PC-9 (cell line): ENCODE data around the gene MAML3. TPM values are rescaled to one million over a fixed set of nuclear protein-coding genes. Genes with fewer than 3 reads are reported as not detected.

Experiments used
- BruUV-seq: library from RNA; stranded (reverse); fragments of 400-500 nt; replicated peaks from 2 replicates; lab custom pipeline; 2021; lab: Mats Ljungman, UMichigan
- CTCF ChIA-PET: fragments of 300-600 bp; sonication (Branson Sonifier 250); formaldehyde crosslinking; loops from one replicate; lab custom pipeline; 2022; ENCODE audit warnings: antibody characterized with exemption; lab: Charles Lee
- POLR2A ChIA-PET: fragments of 300-600 bp; sonication (Branson Sonifier 250); formaldehyde crosslinking; loops from one replicate; lab custom pipeline; 2022; ENCODE audit warnings: antibody characterized with exemption; ENCODE audit not compliant: unreplicated experiment; lab: Charles Lee
- DNase-seq, 2 experiments: peaks; one replicate each; pipeline versions ENCODE4 v3.0.0 to v3.0.0-alpha.2; 2015 to 2022; ENCODE audit warnings: mixed read lengths in 1 of 2
- H2AFZ ChIP-seq: fragments of 200-600 bp; sonication (generic); 2 replicates; pipeline ENCODE4 v1.8.1; 2017; ENCODE audit warnings: antibody characterized with exemption
- H3F3A ChIP-seq: fragments of 200-600 bp; sonication (generic); 2 replicates; pipeline ENCODE4 v1.8.1; 2017; ENCODE audit warnings: antibody characterized with exemption, mild to moderate bottlenecking, low read depth; ENCODE audit not compliant: insufficient read depth
- H3K27ac ChIP-seq: fragments of 200-600 bp; sonication (generic); 2 replicates; pipeline ENCODE4 v1.6.1; 2016; ENCODE audit warnings: mixed run types
- H3K27me3 ChIP-seq: fragments of 200-600 bp; sonication (generic); 2 replicates; pipeline ENCODE4 v1.6.1; 2016; ENCODE audit warnings: low read depth, mixed run types; ENCODE audit not compliant: insufficient read depth
- H3K36me3 ChIP-seq: fragments of 200-600 bp; sonication (generic); 2 replicates; pipeline ENCODE4 v1.6.1; 2016; ENCODE audit warnings: low read depth, mixed run types
- H3K4me1 ChIP-seq: fragments of 200-600 bp; sonication (generic); replicated peaks from 2 replicates; pipeline ENCODE4 v1.6.1; 2016; ENCODE audit warnings: mixed run types; ENCODE audit not compliant: insufficient read depth
- H3K4me2 ChIP-seq: fragments of 200-600 bp; sonication (generic); 2 replicates; pipeline ENCODE4 v1.6.1; 2017; ENCODE audit warnings: mixed run types
- H3K4me3 ChIP-seq: fragments of 200-600 bp; sonication (generic); 2 replicates; pipeline ENCODE4 v1.6.1; 2016; ENCODE audit warnings: mixed run types
- H3K79me2 ChIP-seq: fragments of 200-600 bp; sonication (generic); 2 replicates; pipeline ENCODE4 v1.6.1; 2017; ENCODE audit warnings: low read depth, mixed run types
- H3K9me2 ChIP-seq: fragments of 200-600 bp; sonication (generic); 2 replicates; pipeline ENCODE4 v1.8.1; 2017; ENCODE audit warnings: mild to moderate bottlenecking; ENCODE audit not compliant: insufficient read depth
- H3K9me3 ChIP-seq: fragments of 200-600 bp; sonication (generic); 2 replicates; pipeline ENCODE4 v1.8.1; 2016; ENCODE audit warnings: low read depth; ENCODE audit not compliant: insufficient read depth
- H4K20me1 ChIP-seq: fragments of 200-600 bp; sonication (generic); 2 replicates; pipeline ENCODE4 v1.8.1; 2017; ENCODE audit not compliant: insufficient read depth
- EZH2 ChIP-seq: fragments of 200-600 bp; sonication (generic); IDR thresholded peaks from 2 replicates; pipeline ENCODE4 v1.8.0; 2017; ENCODE audit warnings: antibody characterized with exemption, low read depth
- intact Hi-C: fragments of 100-400 bp; cut with micrococcal nuclease; formaldehyde crosslinking; loops from one replicate; pipeline ENCODE4 v1.10.0; 2022; ENCODE audit not compliant: unreplicated experiment
- total RNA-seq: library from RNA; stranded (reverse); gene quantifications from 2 replicates; pipeline ENCODE4 v1.2.3, GENCODE V29; 2021
- TF ChIP-seq, protein P1 (sequence below): fragments of 200-600 bp; sonication (generic); conservative IDR thresholded peaks from 2 replicates; pipeline ENCODE4 v1.6.1; 2017; ENCODE audit warnings: mixed run types, antibody characterized with exemption, mild to moderate bottlenecking, moderate library complexity

MAML3 gene
- total RNA-seq, 1 experiment from 2014 or later: 15.2 TPM

DNA sequence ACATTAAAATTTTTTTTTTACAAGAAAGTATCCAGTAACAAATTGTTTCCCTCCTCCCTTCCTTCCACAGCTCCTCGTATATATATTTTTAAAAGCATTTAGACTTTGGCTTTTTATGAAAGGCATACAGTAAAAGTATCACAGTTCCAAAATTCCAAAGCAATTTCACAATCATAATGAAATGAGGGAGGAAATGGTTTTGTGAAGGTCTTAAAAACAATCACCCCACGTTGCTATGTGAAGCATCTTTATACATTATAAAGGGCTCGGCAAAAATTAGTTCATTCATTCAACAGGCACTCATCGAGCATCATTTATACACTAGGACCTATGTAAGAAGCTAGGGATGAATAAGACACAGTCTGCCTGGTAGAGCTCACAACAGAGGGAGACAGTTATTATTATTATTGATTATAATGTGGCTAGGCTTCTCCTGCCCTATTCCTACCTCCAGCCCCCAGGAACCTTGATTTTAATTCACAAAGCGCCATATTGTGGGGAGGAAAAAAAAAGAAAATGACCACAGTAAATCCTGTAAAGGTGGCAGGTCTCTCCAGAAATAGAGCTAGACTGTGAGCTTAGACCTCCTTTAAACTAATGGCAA is 239.9 kb downstream of the MAML3 start:
- H4K20me1 ChIP-seq: no peaks in the 10 kb centered on the region
- ChIA-PET POLR2A (no interaction called here), CTCF (no interaction called here)
- no peak for DNase-seq
- 0 out of 2 replicates have a peak overlapping the region, but pooled peaks have one; percentile 6 for H3K4me2 ChIP-seq
- no peak overlapping the region for H3K27ac ChIP-seq
- peaks cover 19% of the 10 kb centered on the region for H3K4me1 ChIP-seq
- no peaks in the 10 kb centered on the region for H3K9me3 ChIP-seq
- no peaks in the 10 kb centered on the region for H3K27me3 ChIP-seq
- no peaks in the 10 kb centered on the region; the same call in 1 of the 2 replicates for H3K79me2 ChIP-seq
- H3K36me3 ChIP-seq: no peaks in the 10 kb centered on the region
- H3K9me2 ChIP-seq: no peaks in the 10 kb centered on the region
- no TSS peak for BruUV-seq
- no peak overlapping the region for H2AFZ ChIP-seq
- H3F3A ChIP-seq: no peaks in the 10 kb centered on the region
- H3K4me3 ChIP-seq: no peak overlapping the region
- intact Hi-C loops: no loop called here
- TF ChIP-seq, protein P1, sequence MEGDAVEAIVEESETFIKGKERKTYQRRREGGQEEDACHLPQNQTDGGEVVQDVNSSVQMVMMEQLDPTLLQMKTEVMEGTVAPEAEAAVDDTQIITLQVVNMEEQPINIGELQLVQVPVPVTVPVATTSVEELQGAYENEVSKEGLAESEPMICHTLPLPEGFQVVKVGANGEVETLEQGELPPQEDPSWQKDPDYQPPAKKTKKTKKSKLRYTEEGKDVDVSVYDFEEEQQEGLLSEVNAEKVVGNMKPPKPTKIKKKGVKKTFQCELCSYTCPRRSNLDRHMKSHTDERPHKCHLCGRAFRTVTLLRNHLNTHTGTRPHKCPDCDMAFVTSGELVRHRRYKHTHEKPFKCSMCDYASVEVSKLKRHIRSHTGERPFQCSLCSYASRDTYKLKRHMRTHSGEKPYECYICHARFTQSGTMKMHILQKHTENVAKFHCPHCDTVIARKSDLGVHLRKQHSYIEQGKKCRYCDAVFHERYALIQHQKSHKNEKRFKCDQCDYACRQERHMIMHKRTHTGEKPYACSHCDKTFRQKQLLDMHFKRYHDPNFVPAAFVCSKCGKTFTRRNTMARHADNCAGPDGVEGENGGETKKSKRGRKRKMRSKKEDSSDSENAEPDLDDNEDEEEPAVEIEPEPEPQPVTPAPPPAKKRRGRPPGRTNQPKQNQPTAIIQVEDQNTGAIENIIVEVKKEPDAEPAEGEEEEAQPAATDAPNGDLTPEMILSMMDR: no peak
- no peak for TF ChIP-seq EZH2

GRCh38 chr4:139913398-139913990 is 240.5 kb downstream of the MAML3 start:
- Histone ChIP-seq H3K4me2 (0 out of 2 replicates have a peak overlapping the region, but pooled peaks have one; percentile 6), H3K79me2 (no peaks in the 10 kb centered on the region; the same call in 1 of the 2 replicates), H3K9me2 (no peaks in the 10 kb centered on the region), H3K4me3 (no peak overlapping the region), H3K27me3 (no peaks in the 10 kb centered on the region), H4K20me1 (no peaks in the 10 kb centered on the region), H3K9me3 (no peaks in the 10 kb centered on the region), H3K27ac (no peak overlapping the region), H2AFZ (no peak overlapping the region), H3F3A (no peaks in the 10 kb centered on the region), H3K36me3 (no peaks in the 10 kb centered on the region), H3K4me1 (peaks cover 19% of the 10 kb centered on the region)
- DNase-seq: no peak
- TF ChIP-seq EZH2: no peak
- TF ChIP-seq, protein P1: no peak
- POLR2A ChIA-PET: no interaction called here
- BruUV-seq: no TSS peak
- intact Hi-C loops: no loop called here
- CTCF ChIA-PET: no interaction called here

DNA sequence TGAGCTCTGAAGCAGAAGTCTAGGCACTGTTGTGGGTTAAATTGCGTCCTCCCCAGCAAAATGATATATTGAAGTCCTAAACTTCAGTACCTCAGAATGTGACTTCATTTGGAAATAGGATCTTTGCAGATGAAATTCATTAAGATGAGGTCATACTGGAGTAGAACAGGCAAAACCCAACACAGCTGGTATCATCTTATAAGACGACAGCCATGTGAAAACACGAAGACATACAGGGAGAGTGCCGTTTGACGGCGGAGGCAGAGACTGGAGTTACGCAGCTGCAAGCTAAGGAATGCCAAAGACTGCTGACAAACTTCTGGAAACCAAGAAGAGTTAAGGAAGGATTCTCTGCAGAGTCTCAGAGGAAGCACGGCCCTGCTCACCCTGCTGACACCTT is 241.5 kb downstream of the MAML3 start:
- no peaks in the 10 kb centered on the region; the same call in 1 of the 2 replicates for H3K79me2 ChIP-seq
- H2AFZ ChIP-seq: no peak overlapping the region
- no peaks in the 10 kb centered on the region for H4K20me1 ChIP-seq
- peaks cover 4% of the 10 kb centered on the region; the same call in 1 of the 2 replicates for H3F3A ChIP-seq
- H3K27me3 ChIP-seq: no peaks in the 10 kb centered on the region
- intact Hi-C loops: no loop called here
- ChIA-PET CTCF (no interaction called here), POLR2A (no interaction called here)
- no peaks in the 10 kb centered on the region for H3K9me3 ChIP-seq
- no peaks in the 10 kb centered on the region for H3K9me2 ChIP-seq
- TF ChIP-seq, protein P1: no peak
- TF ChIP-seq EZH2: no peak
- no peak overlapping the region for H3K4me2 ChIP-seq
- H3K36me3 ChIP-seq: no peaks in the 10 kb centered on the region
- BruUV-seq: no TSS peak
- H3K27ac ChIP-seq: no peak overlapping the region
- peaks cover 26% of the 10 kb centered on the region for H3K4me1 ChIP-seq
- H3K4me3 ChIP-seq: no peak overlapping the region
- DNase-seq: no peak
